Osteocyte (in vitro differentiated cells): ENCODE measurements around the gene GRAMD4. TPM values are rescaled to one million over a fixed set of nuclear protein-coding genes. Genes with fewer than 3 reads are reported as not detected.
"Not testable (repeated sequence)": the region's sequence is repeated elsewhere in the genome, so short reads cannot be mapped to it uniquely, and the experiment has no call there.

Experiments used
- DNase-seq: peaks from one replicate; pipeline ENCODE4 v3.0.0; 2021; ENCODE audit warnings: mixed read lengths; ENCODE audit not compliant: unreplicated experiment; ENCODE audit errors: extremely low spot score
- H3K27ac Mint-ChIP-seq: one replicate; pipeline ENCODE4 v1.8.0; 2021; ENCODE audit warnings: mild to moderate bottlenecking, mixed read lengths; ENCODE audit not compliant: unreplicated experiment
- H3K27me3 Mint-ChIP-seq: one replicate; pipeline ENCODE4 v1.8.0; 2021; ENCODE audit warnings: mixed read lengths; ENCODE audit not compliant: unreplicated experiment
- H3K36me3 Mint-ChIP-seq: one replicate; pipeline ENCODE4 v1.8.0; 2021; ENCODE audit warnings: mixed read lengths; ENCODE audit not compliant: unreplicated experiment
- H3K4me1 Mint-ChIP-seq: one replicate; pipeline ENCODE4 v1.8.0; 2021; ENCODE audit warnings: mixed read lengths; ENCODE audit not compliant: unreplicated experiment
- H3K4me3 Mint-ChIP-seq: one replicate; pipeline ENCODE4 v1.8.0; 2021; ENCODE audit warnings: mild to moderate bottlenecking, moderate library complexity, mixed read lengths; ENCODE audit not compliant: unreplicated experiment
- H3K9me3 Mint-ChIP-seq: one replicate; pipeline ENCODE4 v1.8.0; 2021; ENCODE audit warnings: mixed read lengths; ENCODE audit not compliant: unreplicated experiment
- CTCF ChIP-seq: fragments of 200-600 bp; sonication (generic); IDR thresholded peaks from 2 replicates; pipeline ENCODE4 v1.5.0; 2021; ENCODE audit warnings: antibody characterized with exemption, mild to moderate bottlenecking, moderate library complexity
- total RNA-seq: library from RNA; stranded (reverse); gene quantifications from 2 replicates; pipeline ENCODE4 v1.2.1, GENCODE V29; 2021

GRAMD4 gene
- total RNA-seq, 1 donor from 2014 or later: 37.4 TPM

- Mint-ChIP-seq H3K4me3 (no peak overlapping the region), H3K27me3 (no peaks in the 10 kb centered on the region), H3K4me1 (peaks cover 16% of the 10 kb centered on the region), H3K9me3 (no peaks in the 10 kb centered on the region), H3K36me3 (no peaks in the 10 kb centered on the region), H3K27ac (no peak overlapping the region)
- TF ChIP-seq CTCF: no peak
- no peak for DNase-seq
These were observed 19.7 kb downstream of the GRAMD4 start for GRCh38 chr22:46639843-46640242.

GRCh38 chr22:46640293-46641055, 20.3 kb downstream of the GRAMD4 start:
- Mint-ChIP-seq H3K27me3 (no peaks in the 10 kb centered on the region), H3K9me3 (no peaks in the 10 kb centered on the region), H3K36me3 (no peaks in the 10 kb centered on the region), H3K27ac (no peak overlapping the region), H3K4me1 (peaks cover 16% of the 10 kb centered on the region), H3K4me3 (no peak overlapping the region)
- no peak for DNase-seq
- TF ChIP-seq CTCF: no peak

GRCh38 chr22:46641811-46642266, 21.7 kb downstream of the GRAMD4 start:
- Mint-ChIP-seq H3K9me3 (no peaks in the 10 kb centered on the region), H3K4me3 (no peak overlapping the region), H3K4me1 (peaks cover 18% of the 10 kb centered on the region), H3K27ac (no peak overlapping the region), H3K36me3 (peaks cover 3% of the 10 kb centered on the region), H3K27me3 (no peaks in the 10 kb centered on the region)
- DNase-seq: no peak
- TF ChIP-seq CTCF: no peak

GRCh38 chr22:46642840-46643480, 22.8 kb downstream of the GRAMD4 start:
- H3K27me3 Mint-ChIP-seq, H3K27ac Mint-ChIP-seq, H3K36me3 Mint-ChIP-seq, H3K9me3 Mint-ChIP-seq, H3K4me3 Mint-ChIP-seq, DNase-seq: not testable (repeated sequence)
- H3K4me1 Mint-ChIP-seq: peaks cover 18% of the 10 kb centered on the region

- no peaks in the 10 kb centered on the region for H3K27me3 Mint-ChIP-seq
- TF ChIP-seq CTCF: no peak
- H3K9me3 Mint-ChIP-seq: no peaks in the 10 kb centered on the region
- H3K4me1 Mint-ChIP-seq: peaks cover 14% of the 10 kb centered on the region
- peaks cover 5% of the 10 kb centered on the region for H3K36me3 Mint-ChIP-seq
- H3K4me3 Mint-ChIP-seq: no peak overlapping the region
- no peak overlapping the region for H3K27ac Mint-ChIP-seq
- DNase-seq: no peak
These were observed 26.5 kb downstream of the GRAMD4 start for GRCh38 chr22:46646531-46647215.

GRCh38 chr22:46648225-46648820, 28.1 kb downstream of the GRAMD4 start:
- not testable (repeated sequence) for H3K4me3 Mint-ChIP-seq, H3K27me3 Mint-ChIP-seq, H3K36me3 Mint-ChIP-seq, H3K9me3 Mint-ChIP-seq, DNase-seq, H3K27ac Mint-ChIP-seq
- H3K4me1 Mint-ChIP-seq: peaks cover 23% of the 10 kb centered on the region
